HL-60 (cell line): ENCODE measurements around the gene COL23A1.
A peak's percentile ranks its signal among the peaks of the same experiment; 100 is the strongest.

ENCODE experiments used
- DNase-seq, 2 experiments: peaks; one replicate each; pipeline ENCODE4 v3.0.0-alpha.2; 2010 to 2020; ENCODE audit warnings: low read depth in 1 of 2, low spot score in 1 of 2
- H3K27ac ChIP-seq: fragments of 250-450 bp; sonication (Bioruptor Pico); replicated peaks from 2 replicates; pipeline ENCODE4 v1.5.1; 2020; ENCODE audit warnings: mild to moderate bottlenecking, moderate library complexity
- H3K27me3 ChIP-seq: fragments of 250-450 bp; sonication (Bioruptor Pico); 2 replicates; pipeline ENCODE4 v1.5.1; 2021; ENCODE audit warnings: mild to moderate bottlenecking, moderate library complexity; ENCODE audit not compliant: insufficient read depth, poor library complexity, severe bottlenecking
- H3K4me3 ChIP-seq: replicated peaks from 2 replicates; pipeline ENCODE4 v1.5.1; 2011; ENCODE audit warnings: mild to moderate bottlenecking, control low read depth, low read length; ENCODE audit not compliant: insufficient read depth
- CTCF ChIP-seq: IDR thresholded peaks from one replicate; pipeline ENCODE4 v1.5.1; 2011; ENCODE audit warnings: low read length, control low read depth, inconsistent platforms; ENCODE audit not compliant: insufficient read depth
- GABPA ChIP-seq: IDR thresholded peaks from 2 replicates; pipeline ENCODE4 v1.6.1; 2012; ENCODE audit warnings: low read depth
- POLR2AphosphoS5 ChIP-seq: IDR thresholded peaks from 2 replicates; pipeline ENCODE4 v1.6.1; 2012; ENCODE audit warnings: low read depth
- SPI1 ChIP-seq: IDR thresholded peaks from 2 replicates; pipeline ENCODE4 v1.6.1; 2012; ENCODE audit warnings: low read depth, mild to moderate bottlenecking, borderline replicate concordance
- TF ChIP-seq, protein P1 (sequence below): IDR thresholded peaks from 2 replicates; pipeline ENCODE4 v1.6.1; 2012; ENCODE audit warnings: low read depth; ENCODE audit not compliant: insufficient replicate concordance

COL23A1 gene

DNA sequence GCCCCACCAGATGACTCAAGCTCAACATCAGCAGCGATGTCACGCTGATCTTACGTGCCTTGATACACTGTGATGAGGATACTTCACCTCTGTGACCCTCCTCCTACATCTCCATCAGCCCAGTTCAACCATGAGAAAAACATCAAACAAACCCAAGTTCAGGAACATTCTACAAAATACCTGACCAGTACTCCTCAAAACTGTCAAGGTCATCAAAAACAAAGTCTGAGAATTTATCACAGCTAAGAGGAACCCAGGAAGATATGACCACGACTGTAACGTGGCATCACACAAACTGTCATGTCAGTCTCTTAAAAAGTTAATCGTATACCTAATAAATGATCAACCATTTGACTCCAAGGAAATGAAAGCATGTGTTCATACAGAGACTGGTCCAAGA, 90.8 kb downstream of the COL23A1 start:
- no peak for DNase-seq
- Histone ChIP-seq H3K27ac (peak overlapping the region; percentile 27; the same call in 1 of the 2 replicates), H3K27me3 (no peaks in the 10 kb centered on the region), H3K4me3 (no peak overlapping the region)
- no peak for TF ChIP-seq GABPA
- no peak for TF ChIP-seq POLR2AphosphoS5
- no peak for TF ChIP-seq SPI1
- TF ChIP-seq, protein P1, sequence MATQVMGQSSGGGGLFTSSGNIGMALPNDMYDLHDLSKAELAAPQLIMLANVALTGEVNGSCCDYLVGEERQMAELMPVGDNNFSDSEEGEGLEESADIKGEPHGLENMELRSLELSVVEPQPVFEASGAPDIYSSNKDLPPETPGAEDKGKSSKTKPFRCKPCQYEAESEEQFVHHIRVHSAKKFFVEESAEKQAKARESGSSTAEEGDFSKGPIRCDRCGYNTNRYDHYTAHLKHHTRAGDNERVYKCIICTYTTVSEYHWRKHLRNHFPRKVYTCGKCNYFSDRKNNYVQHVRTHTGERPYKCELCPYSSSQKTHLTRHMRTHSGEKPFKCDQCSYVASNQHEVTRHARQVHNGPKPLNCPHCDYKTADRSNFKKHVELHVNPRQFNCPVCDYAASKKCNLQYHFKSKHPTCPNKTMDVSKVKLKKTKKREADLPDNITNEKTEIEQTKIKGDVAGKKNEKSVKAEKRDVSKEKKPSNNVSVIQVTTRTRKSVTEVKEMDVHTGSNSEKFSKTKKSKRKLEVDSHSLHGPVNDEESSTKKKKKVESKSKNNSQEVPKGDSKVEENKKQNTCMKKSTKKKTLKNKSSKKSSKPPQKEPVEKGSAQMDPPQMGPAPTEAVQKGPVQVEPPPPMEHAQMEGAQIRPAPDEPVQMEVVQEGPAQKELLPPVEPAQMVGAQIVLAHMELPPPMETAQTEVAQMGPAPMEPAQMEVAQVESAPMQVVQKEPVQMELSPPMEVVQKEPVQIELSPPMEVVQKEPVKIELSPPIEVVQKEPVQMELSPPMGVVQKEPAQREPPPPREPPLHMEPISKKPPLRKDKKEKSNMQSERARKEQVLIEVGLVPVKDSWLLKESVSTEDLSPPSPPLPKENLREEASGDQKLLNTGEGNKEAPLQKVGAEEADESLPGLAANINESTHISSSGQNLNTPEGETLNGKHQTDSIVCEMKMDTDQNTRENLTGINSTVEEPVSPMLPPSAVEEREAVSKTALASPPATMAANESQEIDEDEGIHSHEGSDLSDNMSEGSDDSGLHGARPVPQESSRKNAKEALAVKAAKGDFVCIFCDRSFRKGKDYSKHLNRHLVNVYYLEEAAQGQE = no peak
- TF ChIP-seq CTCF = no peak

DNA sequence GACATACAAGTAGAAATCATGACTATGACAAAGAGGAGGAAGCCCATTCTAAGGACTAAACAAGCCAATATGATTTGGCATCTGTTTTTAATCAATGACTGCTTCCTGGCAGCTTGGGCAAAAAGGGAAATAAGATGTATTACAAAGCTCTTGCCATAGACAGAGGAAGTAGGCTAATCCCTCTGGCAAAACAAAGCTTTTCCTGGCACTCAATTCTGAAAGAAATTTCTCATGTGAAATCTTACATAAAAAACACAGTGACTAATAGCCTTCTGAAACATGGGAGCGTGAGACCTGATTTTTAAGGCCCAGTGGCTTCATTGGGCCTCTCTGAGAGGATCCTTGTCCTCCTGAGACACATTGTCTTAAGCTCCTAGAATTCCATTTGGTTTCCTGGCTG, 93.6 kb downstream of the COL23A1 start:
- DNase-seq = peak in 1 of 2 experiments; percentile 35
- no peak overlapping the region for H3K4me3 ChIP-seq
- no peaks in the 10 kb centered on the region for H3K27me3 ChIP-seq
- H3K27ac ChIP-seq = peak overlapping the region; percentile 27; the same call in 1 of the 2 replicates
- TF ChIP-seq CTCF (no peak), SPI1 (peak; percentile 48; the same call in 1 of the 2 replicates)

DNA sequence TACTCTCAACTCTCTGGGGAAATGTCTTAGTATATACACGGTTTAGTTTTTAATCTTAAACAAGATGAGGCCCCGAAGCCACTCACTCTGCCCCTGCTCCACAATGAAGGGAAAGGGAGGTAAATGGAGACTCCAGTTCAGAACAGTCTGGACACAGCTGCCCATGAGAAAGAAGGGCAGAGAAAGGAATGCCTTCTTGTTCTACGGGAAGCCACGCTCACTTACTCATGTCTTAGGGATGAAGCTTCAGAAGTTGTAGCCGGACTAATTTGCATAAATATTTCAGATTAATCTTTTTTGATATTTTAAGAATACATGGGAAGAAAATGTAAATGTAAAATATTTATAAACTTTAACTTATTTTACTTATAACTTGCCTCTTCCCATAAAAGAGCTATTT, 94.0 kb downstream of the COL23A1 start:
- no peak for TF ChIP-seq GABPA
- no peak for TF ChIP-seq POLR2AphosphoS5
- no peak for TF ChIP-seq CTCF
- TF ChIP-seq, protein P1 = no peak
- no peak for TF ChIP-seq SPI1
- Histone ChIP-seq H3K4me3 (no peak overlapping the region), H3K27ac (peak overlapping the region; percentile 85; the same call in 1 of the 2 replicates), H3K27me3 (no peaks in the 10 kb centered on the region)
- no peak for DNase-seq

DNA sequence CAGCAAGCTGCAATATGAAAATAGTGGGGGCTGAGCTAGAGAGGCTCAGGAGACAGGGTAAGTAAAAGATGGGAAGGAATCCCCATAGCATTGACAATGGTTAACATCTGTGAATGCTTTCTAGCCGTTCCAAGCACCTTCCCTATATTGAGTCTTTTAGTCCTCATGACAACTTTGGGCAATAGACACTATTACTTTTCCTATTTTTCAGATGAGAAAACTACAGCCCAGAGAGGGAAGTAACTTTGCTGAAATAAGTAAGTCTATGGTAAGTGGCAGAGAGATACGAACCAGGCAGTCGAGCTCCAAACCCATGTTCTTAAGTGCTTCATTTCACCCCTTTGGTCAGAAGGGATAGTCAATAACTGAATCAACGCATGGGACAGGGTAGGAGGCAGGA, 94.5 kb downstream of the COL23A1 start:
- Histone ChIP-seq H3K27me3 (no peaks in the 10 kb centered on the region), H3K4me3 (no peak overlapping the region), H3K27ac (peak overlapping the region; percentile 85; the same call in 1 of the 2 replicates)
- DNase-seq = no peak
- TF ChIP-seq, protein P1 = no peak
- TF ChIP-seq SPI1 (no peak), GABPA (no peak), CTCF (no peak), POLR2AphosphoS5 (no peak)
